ENCODE measurements around the gene DSC1. TPM values are rescaled to one million over a fixed set of nuclear protein-coding genes. Genes with fewer than 3 reads are reported as not detected.
"Not testable (repeated sequence)": the region's sequence is repeated elsewhere in the genome, so short reads cannot be mapped to it uniquely, and the experiment has no call there.

DSC1 gene
- polyA plus RNA-seq, 1 donor: 2.9 TPM

- no peak for DNase-seq
Observed at GRCh38 chr18:31176531-31176930, 13.9 kb upstream of the DSC1 start.

- DNase-seq: peak; percentile 8
Observed at GRCh38 chr18:31171144-31171839, 8.6 kb upstream of the DSC1 start.

GRCh38 chr18:31170335-31170734, 7.7 kb upstream of the DSC1 start:
- no peak for DNase-seq

- DNase-seq: no peak
Observed at GRCh38 chr18:31162419-31162793, 250 bp downstream of the DSC1 start.

GRCh38 chr18:31161757-31162418, 768 bp downstream of the DSC1 start:
- DNase-seq: no peak

- DNase-seq: peak; percentile 76
Observed at GRCh38 chr18:31156821-31157763, 5.6 kb downstream of the DSC1 start.

- DNase-seq: no peak
Observed at GRCh38 chr18:31155498-31155897, 7.2 kb downstream of the DSC1 start.

- no peak for DNase-seq
Observed at GRCh38 chr18:31154181-31154580, 8.5 kb downstream of the DSC1 start.

- DNase-seq: no peak
Observed at GRCh38 chr18:31149351-31149750, 13.3 kb downstream of the DSC1 start.

- no peak for DNase-seq
Observed at GRCh38 chr18:31148600-31148999, 14.1 kb downstream of the DSC1 start.

GRCh38 chr18:31146809-31147208, 15.8 kb downstream of the DSC1 start:
- DNase-seq: no peak

GRCh38 chr18:31143025-31143424, 19.6 kb downstream of the DSC1 start:
- no peak for DNase-seq

- DNase-seq: no peak
Observed at GRCh38 chr18:31138709-31139108, 23.9 kb downstream of the DSC1 start.

- DNase-seq: no peak
Observed at GRCh38 chr18:31134988-31135529, 27.6 kb downstream of the DSC1 start.

- no peak for DNase-seq
Observed at GRCh38 chr18:31129398-31130115, 33.1 kb downstream of the DSC1 start.

- DNase-seq: no peak
Observed at GRCh38 chr18:31125878-31126277, 36.8 kb downstream of the DSC1 start.

GRCh38 chr18:31123125-31123524, 39.5 kb downstream of the DSC1 start:
- not testable (repeated sequence) for DNase-seq

- DNase-seq: no peak
Observed at GRCh38 chr18:31120594-31120993, 42.1 kb downstream of the DSC1 start.

GRCh38 chr18:31116853-31117595, 45.6 kb downstream of the DSC1 start:
- no peak for DNase-seq

- no peak for DNase-seq
Observed at GRCh38 chr18:31112804-31113203, 49.9 kb downstream of the DSC1 start.

GRCh38 chr18:31105733-31106132, 56.9 kb downstream of the DSC1 start:
- DNase-seq: no peak
